NCI-H2196 treated with DMSO at 0.1 percent for 48 hours (cell line): ENCODE measurements around the gene RNF213.

Experiments used
- DNase-seq: peaks from one replicate; lab custom pipeline; 2025; ENCODE audit not compliant: unreplicated experiment; lab: John Stamatoyannopoulos, UW

Gene RNF213

DNA sequence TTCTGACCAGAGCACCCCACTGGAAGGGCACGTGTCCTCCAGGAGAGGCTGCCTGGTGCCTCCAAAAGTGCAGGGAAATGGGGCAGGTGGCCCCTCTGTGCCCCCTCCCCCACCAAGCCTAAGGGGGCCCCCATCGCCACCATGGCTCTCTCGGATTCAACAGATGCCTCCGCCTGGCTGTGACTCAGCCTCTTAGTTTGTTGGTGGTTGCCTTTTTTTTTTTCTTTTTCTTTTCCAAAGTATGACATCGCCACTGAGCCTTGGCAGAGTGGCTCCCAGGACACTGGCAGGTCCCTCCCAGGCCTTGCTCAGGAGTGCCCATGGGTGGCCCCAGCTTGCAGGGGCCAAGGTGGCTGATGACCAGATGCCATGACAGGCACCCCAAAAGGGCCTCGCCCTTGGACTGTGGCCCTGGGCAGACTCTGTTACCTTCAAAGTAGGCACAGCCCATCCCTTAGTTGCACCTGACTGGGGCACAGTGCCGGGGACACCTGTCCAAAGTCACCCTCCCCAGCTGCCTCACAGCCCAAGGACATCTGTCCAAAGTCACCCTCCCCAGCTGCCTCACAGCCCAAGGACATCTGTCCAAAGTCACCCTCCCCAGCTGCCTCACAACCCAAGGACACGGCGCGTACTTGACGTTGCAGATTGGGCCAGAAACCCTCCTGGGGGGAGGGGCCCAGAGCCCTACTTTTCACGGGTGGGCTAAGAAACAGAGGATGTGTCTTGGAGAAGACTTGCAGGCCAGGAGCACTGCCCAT is 186.2 kb downstream of the RNF213 start:
- no peak for DNase-seq

- no peak for DNase-seq
These were observed 187.1 kb downstream of the RNF213 start for GRCh38 chr17:80447790-80448189.
